CD8-positive, alpha-beta memory T cell (primary cell): ENCODE measurements around the gene MGAT4B. TPM values are rescaled to one million over a fixed set of nuclear protein-coding genes. Genes with fewer than 3 reads are reported as not detected.
A peak's percentile ranks its signal among the peaks of the same experiment; 100 is the strongest.

Experiments used
- CTCF ChIA-PET: fragments of 350-600 bp; sonication (Branson Sonifier 250); formaldehyde crosslinking; loops from one replicate; lab custom pipeline; 2021; ENCODE audit warnings: antibody characterized with exemption; lab: Charles Lee
- POLR2A ChIA-PET: fragments of 350-600 bp; sonication (Branson Sonifier 250); formaldehyde crosslinking; loops from one replicate; lab custom pipeline; 2021; ENCODE audit warnings: antibody characterized with exemption; lab: Charles Lee
- DNase-seq, 5 donors: peaks; one replicate each; pipeline versions ENCODE4 v3.0.0 to v3.0.0-alpha.2; 2020 to 2022; ENCODE audit warnings: mixed read lengths in 1 of 5
- H3K27ac ChIP-seq: one replicate; pipeline ENCODE4 v1.7.0; 2013; ENCODE audit warnings: low read depth, mild to moderate bottlenecking, low read length, moderate library complexity
- H3K27me3 ChIP-seq: 2 replicates; pipeline ENCODE4 v1.7.0; 2013; ENCODE audit warnings: low read length, mild to moderate bottlenecking; ENCODE audit not compliant: insufficient read depth, poor library complexity, severe bottlenecking
- H3K36me3 ChIP-seq: 2 replicates; pipeline ENCODE4 v1.7.0; 2013; ENCODE audit warnings: mild to moderate bottlenecking, low read length, moderate library complexity; ENCODE audit not compliant: insufficient read depth
- H3K4me1 ChIP-seq: 2 replicates; pipeline ENCODE4 v1.7.0; 2013; ENCODE audit warnings: mild to moderate bottlenecking, low read length, moderate library complexity; ENCODE audit not compliant: insufficient read depth
- H3K4me3 ChIP-seq: 2 replicates; pipeline ENCODE4 v1.7.0; 2013; ENCODE audit warnings: mild to moderate bottlenecking, low read length
- H3K9me3 ChIP-seq: 2 replicates; pipeline ENCODE4 v1.7.0; 2013; ENCODE audit warnings: mild to moderate bottlenecking, low read length
- H3K27ac Mint-ChIP-seq, 8 donors: one replicate each; pipeline ENCODE4 v1.8.0; 2020 to 2021; ENCODE audit warnings: mixed read lengths in 8 of 8, mild to moderate bottlenecking in 6 of 8, inconsistent platforms in 3 of 8, moderate library complexity in 3 of 8
- H3K27me3 Mint-ChIP-seq, 2 donors: one replicate each; pipeline ENCODE4 v1.8.0; 2020 to 2021; ENCODE audit warnings: mixed read lengths in 2 of 2, mild to moderate bottlenecking in 1 of 2, moderate library complexity in 1 of 2
- H3K36me3 Mint-ChIP-seq, 3 donors: one replicate each; pipeline ENCODE4 v1.8.0; 2020 to 2021; ENCODE audit warnings: mixed read lengths in 3 of 3, inconsistent platforms in 1 of 3, mild to moderate bottlenecking in 1 of 3
- H3K4me1 Mint-ChIP-seq, 3 donors: one replicate each; pipeline ENCODE4 v1.8.0; 2020 to 2021; ENCODE audit warnings: mixed read lengths in 3 of 3, inconsistent platforms in 1 of 3, mild to moderate bottlenecking in 1 of 3
- H3K4me3 Mint-ChIP-seq, 7 donors: one replicate each; pipeline ENCODE4 v1.8.0; 2020 to 2021; ENCODE audit warnings: mixed read lengths in 7 of 7, mild to moderate bottlenecking in 6 of 7, moderate library complexity in 4 of 7, inconsistent platforms in 2 of 7
- H3K9me3 Mint-ChIP-seq, 5 donors: one replicate each; pipeline ENCODE4 v1.8.0; 2020 to 2022; ENCODE audit warnings: mixed read lengths in 5 of 5, mild to moderate bottlenecking in 3 of 5, moderate library complexity in 2 of 5, inconsistent platforms in 1 of 5
- polyA plus RNA-seq: library from polyadenylated mRNA; unstranded; fragments of 300-500 nt; fragmentation: Illumina TruSeq; gene quantifications from one replicate; pipeline ENCODE4 v1.2.3, GENCODE V29; 2021
- total RNA-seq, 2 experiments: library from RNA; stranded (reverse); gene quantifications; one replicate each; pipeline ENCODE4 v1.2.3, GENCODE V29; 2021

The MGAT4B gene
- total and polyA plus RNA-seq, 3 experiments from 2014 or later, result 21.0 to 103 (median 94.0) TPM

GRCh38 chr5:179819296-179820126, 12.8 kb upstream of the MGAT4B start:
- Mint-ChIP-seq H3K36me3 (peaks cover under 1 to 33% (median 2%) of the 10 kb centered on the region in 3 donors), H3K4me1 (peaks cover 40 to 60% (median 40%) of the 10 kb centered on the region in 3 donors), H3K27me3 (peaks cover 0 to 8% of the 10 kb centered on the region in 2 donors), H3K27ac (peak overlapping the region; percentile 89 to 98 (median 96)), H3K4me3 (peak overlapping the region; percentile 77 to 94 (median 86)), H3K9me3 (peaks cover 0 to 4% (median 0%) of the 10 kb centered on the region in 5 donors)
- peak overlapping the region; percentile 96 for H3K27ac ChIP-seq
- peak overlapping the region; percentile 43 for H3K4me3 ChIP-seq
- POLR2A ChIA-PET, result interaction anchor here (0.6 to 3.2 kb wide), 11 partner anchors 8 to 198 kb away, joined by 3 to 13 read pairs (median 4); partner anchors contain the start of genes HNRNPH1, LTC4S and MRNIP
- peak in 4 of 5 donors; percentile 36 to 68 (median 47) for DNase-seq
- CTCF ChIA-PET, result interaction anchor here (1.3 to 2.8 kb wide), 5 partner anchors 16 to 196 kb away, joined by 3 to 21 read pairs (median 4); partner anchors contain the start of genes HNRNPH1 and TBC1D9B
- no peaks in the 10 kb centered on the region for H3K27me3 ChIP-seq
- no peaks in the 10 kb centered on the region for H3K9me3 ChIP-seq
- H3K36me3 ChIP-seq, result peaks cover 7% of the 10 kb centered on the region
- H3K4me1 ChIP-seq, result peaks cover 36% of the 10 kb centered on the region

GRCh38 chr5:179818746-179819295, 12.2 kb upstream of the MGAT4B start:
- Mint-ChIP-seq H3K36me3 (peaks cover 0 to 32% (median 2%) of the 10 kb centered on the region in 3 donors), H3K4me1 (peaks cover 39 to 58% (median 39%) of the 10 kb centered on the region in 3 donors), H3K27ac (peak overlapping the region; percentile 86 to 98 (median 94)), H3K27me3 (peaks cover 0 to 8% of the 10 kb centered on the region in 2 donors), H3K4me3 (peak overlapping the region; percentile 77 to 94 (median 84)), H3K9me3 (peaks cover 0 to 4% (median 0%) of the 10 kb centered on the region in 5 donors)
- Histone ChIP-seq H3K36me3 (no peaks in the 10 kb centered on the region), H3K27ac (peak overlapping the region; percentile 96), H3K9me3 (no peaks in the 10 kb centered on the region), H3K4me3 (peak overlapping the region; percentile 43), H3K4me1 (peaks cover 36% of the 10 kb centered on the region), H3K27me3 (no peaks in the 10 kb centered on the region)
- peak; percentile 74 to 95 (median 89) for DNase-seq
- CTCF ChIA-PET, result interaction anchor here (1.1 to 2.8 kb wide), 5 partner anchors 15 to 207 kb away, joined by 3 to 21 read pairs (median 4); partner anchors contain the start of gene HNRNPH1
- POLR2A ChIA-PET, result interaction anchor here (0.7 to 2.9 kb wide), 7 partner anchors 13 to 195 kb away, joined by 3 to 12 read pairs (median 4); partner anchors contain the start of genes HNRNPH1, LTC4S and MRNIP

GRCh38 chr5:179817890-179818745, 11.5 kb upstream of the MGAT4B start:
- peaks cover 36% of the 10 kb centered on the region for H3K4me1 ChIP-seq
- DNase-seq, result no peak
- no peaks in the 10 kb centered on the region for H3K36me3 ChIP-seq
- no peaks in the 10 kb centered on the region for H3K9me3 ChIP-seq
- CTCF ChIA-PET, result interaction anchor here (1.1 to 2.8 kb wide), 3 partner anchors 15 to 207 kb away, joined by 3 to 21 read pairs (median 3); no protein-coding TSS in a partner anchor
- POLR2A ChIA-PET, result interaction anchor here (2.9 kb wide), 1 partner anchor 12 kb away, joined by 12 read pairs; no protein-coding TSS in a partner anchor
- Mint-ChIP-seq H3K27ac (peak overlapping the region; percentile 89 to 98 (median 94)), H3K4me3 (peak overlapping the region; percentile 32 to 94 (median 84)), H3K27me3 (peaks cover 0 to 8% of the 10 kb centered on the region in 2 donors), H3K4me1 (peaks cover 34 to 53% (median 37%) of the 10 kb centered on the region in 3 donors), H3K36me3 (peaks cover 0 to 28% (median 4%) of the 10 kb centered on the region in 3 donors), H3K9me3 (peaks cover 0 to 4% (median 0%) of the 10 kb centered on the region in 5 donors)
- H3K4me3 ChIP-seq, result peak overlapping the region; percentile 43
- peak overlapping the region; percentile 96 for H3K27ac ChIP-seq
- H3K27me3 ChIP-seq, result no peaks in the 10 kb centered on the region

- H3K4me3 ChIP-seq, result no peak overlapping the region
- ChIA-PET POLR2A (no interaction called here), CTCF (interaction anchor here (1.1 to 1.6 kb wide), 2 partner anchors 14 to 206 kb away, joined by 3 read pairs; no protein-coding TSS in a partner anchor)
- H3K4me1 ChIP-seq, result peaks cover 30% of the 10 kb centered on the region
- no peaks in the 10 kb centered on the region for H3K27me3 ChIP-seq
- no peaks in the 10 kb centered on the region for H3K36me3 ChIP-seq
- peaks cover 0 to 8% of the 10 kb centered on the region in 2 donors for H3K27me3 Mint-ChIP-seq
- peaks cover 0 to 27% (median 6%) of the 10 kb centered on the region in 3 donors for H3K36me3 Mint-ChIP-seq
- peaks cover 0 to 4% (median 0%) of the 10 kb centered on the region in 5 donors for H3K9me3 Mint-ChIP-seq
- DNase-seq, result no peak
- H3K4me1 Mint-ChIP-seq, result peaks cover 27 to 46% (median 31%) of the 10 kb centered on the region in 3 donors
- no peaks in the 10 kb centered on the region for H3K9me3 ChIP-seq
- peak overlapping the region in 5 of 8 donors; percentile 15 to 98 (median 96) for H3K27ac Mint-ChIP-seq
- H3K4me3 Mint-ChIP-seq, result peak overlapping the region; percentile 23 to 94 (median 84)
- no peak overlapping the region for H3K27ac ChIP-seq
These were observed 10.8 kb upstream of the MGAT4B start for GRCh38 chr5:179817470-179817840.

DNA sequence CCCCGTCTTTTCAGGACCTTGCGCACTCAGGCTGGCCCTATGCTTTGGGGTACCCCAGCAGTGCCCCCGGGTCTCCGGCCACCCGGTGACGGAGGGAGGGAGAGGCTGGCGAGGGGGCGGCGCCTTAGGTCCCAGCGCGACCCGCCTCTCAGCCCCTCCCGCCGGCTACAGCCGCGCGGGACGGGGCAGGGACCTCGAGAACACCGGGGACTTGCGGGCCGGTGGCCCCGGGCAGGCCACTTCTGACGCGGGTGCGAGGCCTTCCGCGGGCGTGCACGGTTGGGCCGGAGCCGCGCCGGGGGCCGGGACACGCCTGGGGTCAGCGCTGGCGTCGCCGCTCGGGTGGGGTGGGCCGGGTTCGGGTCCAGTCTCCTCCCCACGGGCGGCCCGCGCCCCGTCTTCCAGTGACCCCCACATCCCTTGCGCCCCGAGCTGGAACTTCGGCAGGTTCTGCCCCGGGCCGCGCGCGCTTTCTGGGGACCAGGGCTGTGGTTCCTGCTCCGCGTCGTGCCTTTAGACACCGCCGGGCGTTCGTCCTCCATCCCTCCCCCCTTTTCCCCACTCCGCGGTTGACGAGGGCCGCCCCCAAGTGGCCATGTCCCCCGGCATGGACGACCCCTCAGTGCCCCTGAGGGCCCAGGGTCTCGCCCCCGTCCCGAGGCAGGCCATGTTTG, 10.3 kb upstream of the MGAT4B start:
- Histone ChIP-seq H3K27ac (no peak overlapping the region), H3K9me3 (no peaks in the 10 kb centered on the region), H3K27me3 (no peaks in the 10 kb centered on the region), H3K4me1 (peaks cover 25% of the 10 kb centered on the region), H3K36me3 (no peaks in the 10 kb centered on the region), H3K4me3 (no peak overlapping the region)
- Mint-ChIP-seq H3K27ac (peak overlapping the region in 3 of 8 donors; percentile 90 to 98 (median 96)), H3K4me1 (peaks cover 22 to 41% (median 26%) of the 10 kb centered on the region in 3 donors), H3K4me3 (peak overlapping the region in 4 of 7 donors; percentile 23 to 84 (median 45)), H3K36me3 (peaks cover 0 to 23% (median 6%) of the 10 kb centered on the region in 3 donors), H3K27me3 (peaks cover 0 to 8% of the 10 kb centered on the region in 2 donors), H3K9me3 (peaks cover 0 to 4% (median 0%) of the 10 kb centered on the region in 5 donors)
- no peak for DNase-seq
- ChIA-PET CTCF (no interaction called here), POLR2A (no interaction called here)

DNA sequence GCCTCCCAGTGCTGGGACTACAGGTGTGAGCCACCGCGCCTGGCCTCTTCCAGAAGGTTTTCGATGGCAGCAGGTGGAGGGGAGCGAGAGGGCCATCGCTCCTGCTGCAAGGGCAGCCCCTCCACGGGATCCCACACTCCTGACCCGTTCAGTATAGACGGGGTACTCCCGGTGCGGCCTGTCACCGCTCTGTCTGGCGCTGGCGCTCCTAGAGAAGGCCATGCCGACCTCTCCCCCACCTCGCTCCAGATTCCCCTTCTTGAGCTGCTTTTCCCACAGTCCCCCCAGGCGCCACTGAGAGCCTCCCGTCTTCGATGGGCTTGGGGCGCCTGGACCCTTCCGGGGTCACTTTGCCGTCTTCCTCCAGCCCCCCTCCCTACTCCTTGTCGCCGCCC, 9.7 kb upstream of the MGAT4B start:
- POLR2A ChIA-PET, result no interaction called here
- peaks cover 0 to 4% of the 10 kb centered on the region in 2 donors for H3K27me3 Mint-ChIP-seq
- Histone ChIP-seq H3K4me1 (peaks cover 22% of the 10 kb centered on the region), H3K9me3 (no peaks in the 10 kb centered on the region), H3K27me3 (no peaks in the 10 kb centered on the region), H3K4me3 (no peak overlapping the region), H3K27ac (no peak overlapping the region), H3K36me3 (no peaks in the 10 kb centered on the region)
- no peak overlapping the region for H3K4me3 Mint-ChIP-seq
- H3K9me3 Mint-ChIP-seq, result peaks cover 0 to under 1% (median 0%) of the 10 kb centered on the region in 5 donors
- peak overlapping the region in 2 of 8 donors; percentile 42 to 90 for H3K27ac Mint-ChIP-seq
- H3K36me3 Mint-ChIP-seq, result peaks cover 0 to 18% (median 6%) of the 10 kb centered on the region in 3 donors
- H3K4me1 Mint-ChIP-seq, result peaks cover 19 to 36% (median 20%) of the 10 kb centered on the region in 3 donors
- CTCF ChIA-PET, result no interaction called here
- no peak for DNase-seq
